D721Med (cell line): ENCODE results near the gene LY6G5C.

Experiments
- DNase-seq: peaks from one replicate; pipeline ENCODE4 v3.0.0; 2011; ENCODE audit warnings: low spot score; ENCODE audit not compliant: insufficient read length
- FAIRE-seq: peaks from 2 replicates; lab custom pipeline; 2011; peaks lifted over from hg19 to GRCh38; lab: Jason Lieb, UNC
- CTCF ChIP-seq: IDR thresholded peaks from 2 replicates; pipeline ENCODE4 v1.5.1; 2012; ENCODE audit warnings: mild to moderate bottlenecking, control low read depth; ENCODE audit not compliant: insufficient read depth; ENCODE audit errors: missing control alignments

LY6G5C gene

GRCh38 chr6:31720196-31720770 lies 39.4 kb upstream of the LY6G5C start:
- DNase-seq (no peak), FAIRE-seq (no peak)
- TF ChIP-seq CTCF, result no peak

- DNase-seq (no peak), FAIRE-seq (no peak)
- TF ChIP-seq CTCF, result no peak
These were observed 38.1 kb upstream of the LY6G5C start for GRCh38 chr6:31719001-31719400.

GRCh38 chr6:31718265-31718664 lies 37.4 kb upstream of the LY6G5C start:
- FAIRE-seq, result no peak
- no peak for TF ChIP-seq CTCF
- DNase-seq, result no peak

GRCh38 chr6:31717499-31718222 lies 36.8 kb upstream of the LY6G5C start:
- no peak for FAIRE-seq
- no peak for TF ChIP-seq CTCF
- no peak for DNase-seq

GRCh38 chr6:31715022-31715958 lies 34.4 kb upstream of the LY6G5C start, which contains the start of gene LY6G6D:
Gene LY6G6D (plus strand): TSS chr6:31715348. CDS start chr6:31715356, 8 bp downstream.
- TF ChIP-seq CTCF, result no peak
- no peak for FAIRE-seq

GRCh38 chr6:31713991-31714684 lies 33.3 kb upstream of the LY6G5C start:
- no peak for DNase-seq
- TF ChIP-seq CTCF, result no peak
- FAIRE-seq, result no peak

More at GRCh38 chr6:31715022-31715958, 34.4 kb upstream of the LY6G5C start, which contains the start of gene LY6G6D:
- DNase-seq, result no peak
